ENCODE data around the gene STPG2.
"Not testable (repeated sequence)": the region's sequence is repeated elsewhere in the genome, so short reads cannot be mapped to it uniquely, and the experiment has no call there.

STPG2 gene

GRCh38 chr4:97627750-97628149, 515.5 kb downstream of the STPG2 start:
- DNase-seq = no peak

GRCh38 chr4:97624204-97624603, 519.1 kb downstream of the STPG2 start:
- no peak for DNase-seq

GRCh38 chr4:97605932-97606331, 537.3 kb downstream of the STPG2 start:
- no peak for DNase-seq

GRCh38 chr4:97593248-97593647, 550.0 kb downstream of the STPG2 start:
- DNase-seq = no peak

GRCh38 chr4:97590266-97590665, 553.0 kb downstream of the STPG2 start:
- no peak for DNase-seq

- DNase-seq = no peak
Measured at GRCh38 chr4:97589481-97590196, 553.6 kb downstream of the STPG2 start.

GRCh38 chr4:97587912-97588311, 555.4 kb downstream of the STPG2 start:
- no peak for DNase-seq

- DNase-seq = no peak
Measured at GRCh38 chr4:97585274-97585673, 558.0 kb downstream of the STPG2 start.

GRCh38 chr4:97582890-97583289, 560.4 kb downstream of the STPG2 start:
- DNase-seq = no peak

GRCh38 chr4:97577004-97577403, 566.3 kb downstream of the STPG2 start:
- DNase-seq = no peak

- no peak for DNase-seq
Measured at GRCh38 chr4:97560009-97560408, 583.3 kb downstream of the STPG2 start.

- DNase-seq = no peak
Measured at GRCh38 chr4:97558204-97558778, 585.0 kb downstream of the STPG2 start.

GRCh38 chr4:97550637-97551036, 592.6 kb downstream of the STPG2 start:
- DNase-seq = not testable (repeated sequence)

- DNase-seq = no peak
Measured at GRCh38 chr4:97548943-97549583, 594.2 kb downstream of the STPG2 start.

- no peak for DNase-seq
Measured at GRCh38 chr4:97548186-97548585, 595.1 kb downstream of the STPG2 start.

GRCh38 chr4:97531351-97531750, 611.9 kb downstream of the STPG2 start:
- no peak for DNase-seq

- DNase-seq = no peak
Measured at GRCh38 chr4:97530676-97531075, 612.6 kb downstream of the STPG2 start.

- DNase-seq = no peak
Measured at GRCh38 chr4:97525236-97525635, 618.0 kb downstream of the STPG2 start.

- DNase-seq = no peak
Measured at GRCh38 chr4:97517939-97518338, 625.3 kb downstream of the STPG2 start.

- no peak for DNase-seq
Measured at GRCh38 chr4:97513917-97514316, 629.4 kb downstream of the STPG2 start.
